Activated T-cell treated with anti-CD3 and anti-CD28 coated beads, Interleukin-2, amount 50 U/mL, for 72 hours (primary cell): ENCODE results near the gene PRKCE. TPM values are rescaled to one million over a fixed set of nuclear protein-coding genes. Genes with fewer than 3 reads are reported as not detected.

Experiments used
- ATAC-seq, 2 donors: fragments of 150-1000 bp; cut with Tn5 transposase; replicated peaks in 1 of 2; 2 replicates each; pipeline ENCODE4 v1.10.0; 2021; ENCODE audit warnings: moderate library complexity in 2 of 2, mild to moderate bottlenecking in 1 of 2
- DNase-seq, 2 donors: peaks; one replicate each; pipeline ENCODE4 v3.0.0; 2021 to 2022; ENCODE audit warnings: mixed read lengths in 1 of 2
- H3K27ac Mint-ChIP-seq: one replicate; pipeline ENCODE4 v1.8.0; 2022; ENCODE audit warnings: mild to moderate bottlenecking, moderate library complexity, mixed read lengths
- H3K27me3 Mint-ChIP-seq: one replicate; pipeline ENCODE4 v1.8.0; 2022; ENCODE audit warnings: low read depth, mixed read lengths
- H3K36me3 Mint-ChIP-seq, 2 donors: one replicate each; pipeline ENCODE4 v1.8.0; 2022; ENCODE audit warnings: mixed read lengths in 2 of 2, mild to moderate bottlenecking in 1 of 2; ENCODE audit not compliant: insufficient read depth in 2 of 2
- H3K4me1 Mint-ChIP-seq: one replicate; pipeline ENCODE4 v1.8.0; 2022; ENCODE audit warnings: low read depth, mixed read lengths
- H3K4me3 Mint-ChIP-seq, 2 donors: one replicate each; pipeline ENCODE4 v1.8.0; 2022; ENCODE audit warnings: mild to moderate bottlenecking in 2 of 2, mixed read lengths in 2 of 2, moderate library complexity in 2 of 2
- H3K9me3 Mint-ChIP-seq, 2 donors: one replicate each; pipeline ENCODE4 v1.8.0; 2022; ENCODE audit warnings: mixed read lengths in 2 of 2
- total RNA-seq, 2 donors: library from RNA; stranded (reverse); gene quantifications; one replicate each; pipeline ENCODE4 v1.2.3, GENCODE V29; 2022

Gene PRKCE
- total RNA-seq, 2 donors from 2014 or later: 19.3 to 35.3 TPM

DNA sequence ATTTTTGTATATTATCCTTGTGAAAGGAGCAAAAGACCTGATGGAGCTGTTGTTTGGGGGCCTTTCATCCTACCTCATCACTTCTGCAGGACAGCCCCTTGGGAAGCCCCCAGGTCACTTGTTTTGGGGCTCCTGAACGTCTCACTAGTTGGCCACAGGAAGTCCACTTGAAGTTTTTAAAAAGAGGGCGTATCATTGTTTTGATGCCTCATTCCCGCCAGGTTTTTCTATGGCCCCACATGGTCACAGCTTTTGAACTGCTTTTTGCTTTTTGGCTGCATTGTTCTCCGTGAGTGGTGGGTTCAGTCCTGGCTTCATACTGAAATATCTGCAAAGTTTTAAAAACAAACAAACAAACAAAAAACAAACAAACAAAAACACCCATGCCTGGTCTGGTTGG, 216.3 kb downstream of the PRKCE start:
- no peak for DNase-seq
- H3K27me3 Mint-ChIP-seq: no peaks in the 10 kb centered on the region
- no peaks in the 10 kb centered on the region for H3K9me3 Mint-ChIP-seq
- no peak overlapping the region for H3K4me3 Mint-ChIP-seq
- no peak overlapping the region for H3K27ac Mint-ChIP-seq
- peaks cover 4% of the 10 kb centered on the region for H3K4me1 Mint-ChIP-seq
- ATAC-seq: no peak
- H3K36me3 Mint-ChIP-seq: no peaks in the 10 kb centered on the region

DNA sequence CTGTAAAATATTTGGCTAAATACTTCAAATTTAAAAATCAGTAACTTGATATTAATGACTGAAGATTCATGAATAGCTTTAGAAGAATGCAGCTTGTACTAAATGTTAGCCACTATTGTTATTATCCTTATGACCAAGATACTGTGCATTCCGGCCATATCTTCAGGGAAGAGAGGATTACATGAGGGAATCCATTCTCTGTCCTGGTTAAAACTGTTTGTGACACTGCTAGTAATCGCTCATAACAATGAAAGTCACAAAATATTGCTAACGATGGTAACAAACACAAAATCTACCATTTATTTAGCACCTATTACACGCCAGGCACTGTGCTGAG, 217.7 kb downstream of the PRKCE start:
- no peaks in the 10 kb centered on the region for H3K9me3 Mint-ChIP-seq
- no peak for DNase-seq
- no peak overlapping the region for H3K27ac Mint-ChIP-seq
- no peak overlapping the region for H3K4me3 Mint-ChIP-seq
- H3K36me3 Mint-ChIP-seq: no peaks in the 10 kb centered on the region
- ATAC-seq: no peak
- no peaks in the 10 kb centered on the region for H3K27me3 Mint-ChIP-seq
- no peaks in the 10 kb centered on the region for H3K4me1 Mint-ChIP-seq

DNA sequence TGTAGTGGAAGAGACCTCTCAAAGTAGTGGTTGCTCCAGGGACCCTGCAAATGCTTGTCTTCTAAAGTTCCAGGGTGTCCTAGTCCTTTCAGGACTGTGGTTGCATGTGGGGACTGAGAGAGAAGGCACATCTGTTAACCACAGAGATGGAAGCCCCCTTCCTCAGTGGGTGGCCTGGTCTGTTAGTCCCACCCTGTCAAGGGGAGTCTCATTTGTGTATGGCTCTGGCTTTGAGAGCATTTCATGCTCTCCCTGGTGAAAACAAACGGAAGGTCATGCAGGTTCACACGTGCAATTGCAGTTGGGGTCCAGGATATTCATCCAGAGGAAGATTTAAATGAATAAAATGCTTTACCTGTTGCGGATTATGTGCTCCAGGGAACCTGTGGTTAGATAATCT, 219.6 kb downstream of the PRKCE start:
- H3K36me3 Mint-ChIP-seq: peaks cover under 1 to 6% of the 10 kb centered on the region in 2 donors
- DNase-seq (no peak), ATAC-seq (no peak)
- no peaks in the 10 kb centered on the region for H3K4me1 Mint-ChIP-seq
- H3K9me3 Mint-ChIP-seq: peaks cover under 1% of the 10 kb centered on the region in 2 donors
- H3K4me3 Mint-ChIP-seq: no peak overlapping the region
- H3K27me3 Mint-ChIP-seq: no peaks in the 10 kb centered on the region
- no peak overlapping the region for H3K27ac Mint-ChIP-seq

DNA sequence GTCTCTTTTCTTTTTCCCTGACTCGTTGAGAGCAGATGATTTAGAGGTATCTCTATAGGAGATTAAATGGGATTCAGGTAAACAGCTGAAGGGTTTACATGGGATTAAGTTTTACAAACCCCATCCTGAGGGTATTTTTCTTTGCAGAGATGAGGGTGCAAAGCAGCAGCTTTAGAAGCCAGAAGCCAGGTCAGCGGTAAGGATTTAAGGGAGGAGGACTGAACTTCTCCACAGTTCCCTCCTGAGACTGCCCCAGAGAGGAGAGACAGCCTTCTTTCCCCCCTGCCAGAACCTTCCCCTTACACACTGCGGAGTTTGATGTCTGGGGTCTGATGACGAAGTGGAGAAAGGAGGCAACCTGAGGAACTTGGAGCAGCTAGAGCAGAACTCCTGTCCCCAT, 220.1 kb downstream of the PRKCE start:
- H3K4me1 Mint-ChIP-seq: no peaks in the 10 kb centered on the region
- no peak overlapping the region for H3K4me3 Mint-ChIP-seq

DNA sequence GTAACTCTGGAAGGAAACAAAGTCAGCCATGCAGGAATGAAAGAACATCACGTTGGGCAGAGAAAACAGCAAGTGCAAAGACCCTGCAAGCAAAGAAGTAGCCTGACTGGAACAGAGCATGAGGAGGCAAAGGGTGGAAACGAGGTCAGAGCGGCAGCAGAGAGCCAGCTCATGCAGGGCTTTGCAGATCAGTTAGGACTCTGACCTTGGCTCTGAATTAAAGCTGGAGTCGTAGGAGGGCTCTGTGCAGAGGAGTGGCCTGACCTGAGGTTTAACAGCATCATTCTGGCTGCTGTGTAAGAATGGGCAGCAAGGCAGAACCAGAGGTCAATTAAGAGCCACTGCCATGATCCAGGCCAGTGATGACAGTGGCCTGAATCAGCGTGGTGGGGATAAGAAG, 220.7 kb downstream of the PRKCE start:
- DNase-seq: no peak
- Mint-ChIP-seq H3K9me3 (peaks cover 4 to 9% of the 10 kb centered on the region in 2 donors), H3K4me3 (no peak overlapping the region), H3K36me3 (peaks cover 10 to 14% of the 10 kb centered on the region in 2 donors), H3K27ac (no peak overlapping the region), H3K27me3 (no peaks in the 10 kb centered on the region), H3K4me1 (no peaks in the 10 kb centered on the region)
- no peak for ATAC-seq

More for the DNA sequence above, 220.1 kb downstream of the PRKCE start:
- DNase-seq (no peak), ATAC-seq (no peak)
- Mint-ChIP-seq H3K27me3 (no peaks in the 10 kb centered on the region), H3K36me3 (peaks cover 6 to 11% of the 10 kb centered on the region in 2 donors), H3K9me3 (peaks cover 4 to 6% of the 10 kb centered on the region in 2 donors), H3K27ac (no peak overlapping the region)

DNA sequence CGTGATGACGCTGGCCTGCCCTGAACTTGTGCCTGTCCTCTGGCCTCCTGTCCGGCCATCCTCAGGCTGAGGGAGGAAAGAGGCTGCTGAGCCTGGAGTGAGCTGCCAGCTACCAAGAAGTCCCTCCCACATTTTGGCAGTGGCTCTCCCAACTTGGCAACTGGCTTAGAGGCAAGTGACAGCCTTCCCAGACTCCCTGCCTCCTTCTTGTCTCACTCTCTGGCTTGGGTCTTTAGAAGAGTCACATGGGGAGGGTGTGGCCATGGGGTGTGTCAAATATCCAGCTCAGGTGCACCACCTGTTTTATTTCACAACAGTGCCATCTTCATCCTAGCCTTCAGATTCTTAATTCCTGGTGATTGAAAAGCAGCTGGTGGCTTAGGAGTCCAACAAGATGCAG, 222.9 kb downstream of the PRKCE start:
- H3K36me3 Mint-ChIP-seq: peaks cover 16 to 20% of the 10 kb centered on the region in 2 donors
- peaks cover 9 to 15% of the 10 kb centered on the region in 2 donors for H3K9me3 Mint-ChIP-seq
- H3K27ac Mint-ChIP-seq: no peak overlapping the region
- DNase-seq: no peak
- no peaks in the 10 kb centered on the region for H3K4me1 Mint-ChIP-seq
- no peaks in the 10 kb centered on the region for H3K27me3 Mint-ChIP-seq
- H3K4me3 Mint-ChIP-seq: no peak overlapping the region
- no peak for ATAC-seq

DNA sequence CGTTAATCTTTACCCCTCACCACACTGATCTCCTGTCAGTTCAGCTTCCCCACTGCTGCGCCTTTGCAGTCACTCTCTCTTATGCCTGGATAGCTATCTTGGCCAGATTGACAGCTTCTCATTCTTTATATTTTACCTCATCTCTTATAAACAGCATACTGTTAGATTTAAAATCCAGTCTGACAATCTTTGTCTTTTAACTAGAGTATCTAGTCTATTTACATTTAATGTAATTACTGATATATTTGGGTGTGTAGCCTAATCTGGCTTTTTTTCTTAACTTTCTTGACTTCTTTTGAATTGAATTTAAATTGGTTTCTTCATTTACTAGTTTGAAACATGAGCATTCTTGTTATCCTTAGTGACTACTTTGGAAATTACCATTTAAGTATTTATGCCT, 225.1 kb downstream of the PRKCE start:
- H3K4me3 Mint-ChIP-seq: no peak overlapping the region
- no peak for ATAC-seq
- no peak for DNase-seq
- H3K4me1 Mint-ChIP-seq: no peaks in the 10 kb centered on the region
- no peak overlapping the region for H3K27ac Mint-ChIP-seq
- peaks cover 16 to 20% of the 10 kb centered on the region in 2 donors for H3K36me3 Mint-ChIP-seq
- no peaks in the 10 kb centered on the region for H3K27me3 Mint-ChIP-seq
- peaks cover 9 to 15% of the 10 kb centered on the region in 2 donors for H3K9me3 Mint-ChIP-seq

DNA sequence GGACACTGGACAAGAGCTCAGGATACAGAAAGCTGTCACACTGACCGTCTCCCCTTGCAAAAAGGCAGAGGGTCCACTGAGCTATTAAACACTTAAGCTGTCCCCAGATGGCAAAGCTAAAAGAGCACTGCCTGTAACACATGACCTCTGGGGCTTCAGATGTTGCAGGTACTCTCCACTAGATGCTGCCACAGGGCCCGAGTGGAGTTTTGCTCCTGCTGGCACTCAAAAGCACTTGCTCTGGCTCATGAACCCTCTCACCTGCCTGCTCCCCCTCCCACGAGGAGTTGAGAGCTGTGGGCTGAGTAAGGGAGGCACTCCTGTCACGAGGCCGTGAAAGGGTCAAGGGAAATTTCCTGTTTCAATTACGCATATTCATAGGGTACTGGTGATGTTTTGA, 227.9 kb downstream of the PRKCE start:
- ATAC-seq: no peak
- Mint-ChIP-seq H3K9me3 (peaks cover 9 to 15% of the 10 kb centered on the region in 2 donors), H3K4me3 (no peak overlapping the region), H3K27me3 (no peaks in the 10 kb centered on the region), H3K4me1 (no peaks in the 10 kb centered on the region), H3K36me3 (peaks cover 16 to 20% of the 10 kb centered on the region in 2 donors), H3K27ac (no peak overlapping the region)
- DNase-seq: no peak

DNA sequence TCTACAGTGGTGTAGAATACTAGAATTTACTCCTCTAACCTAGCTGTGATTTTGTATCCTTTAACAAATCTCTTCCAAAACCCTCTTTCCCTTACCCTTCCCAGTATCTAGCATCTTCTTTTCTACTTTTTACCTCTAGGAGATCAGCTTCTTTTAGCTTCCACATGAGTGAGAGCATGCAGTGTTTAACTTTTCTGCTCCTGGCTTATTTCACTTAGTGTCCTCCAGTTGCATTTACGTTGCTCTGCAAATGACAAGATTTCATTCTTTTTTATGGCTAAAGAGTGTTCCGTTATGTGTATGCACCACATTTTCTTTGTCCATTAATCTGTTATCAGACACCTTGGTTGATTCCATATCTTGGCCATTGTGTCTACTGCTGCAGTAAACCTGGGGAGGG, 228.5 kb downstream of the PRKCE start:
- no peaks in the 10 kb centered on the region for H3K27me3 Mint-ChIP-seq
- peaks cover 9 to 15% of the 10 kb centered on the region in 2 donors for H3K9me3 Mint-ChIP-seq
- H3K27ac Mint-ChIP-seq: no peak overlapping the region
- ATAC-seq: no peak
- no peak overlapping the region for H3K4me3 Mint-ChIP-seq
- no peaks in the 10 kb centered on the region for H3K4me1 Mint-ChIP-seq
- H3K36me3 Mint-ChIP-seq: peaks cover 16 to 18% of the 10 kb centered on the region in 2 donors
- no peak for DNase-seq

DNA sequence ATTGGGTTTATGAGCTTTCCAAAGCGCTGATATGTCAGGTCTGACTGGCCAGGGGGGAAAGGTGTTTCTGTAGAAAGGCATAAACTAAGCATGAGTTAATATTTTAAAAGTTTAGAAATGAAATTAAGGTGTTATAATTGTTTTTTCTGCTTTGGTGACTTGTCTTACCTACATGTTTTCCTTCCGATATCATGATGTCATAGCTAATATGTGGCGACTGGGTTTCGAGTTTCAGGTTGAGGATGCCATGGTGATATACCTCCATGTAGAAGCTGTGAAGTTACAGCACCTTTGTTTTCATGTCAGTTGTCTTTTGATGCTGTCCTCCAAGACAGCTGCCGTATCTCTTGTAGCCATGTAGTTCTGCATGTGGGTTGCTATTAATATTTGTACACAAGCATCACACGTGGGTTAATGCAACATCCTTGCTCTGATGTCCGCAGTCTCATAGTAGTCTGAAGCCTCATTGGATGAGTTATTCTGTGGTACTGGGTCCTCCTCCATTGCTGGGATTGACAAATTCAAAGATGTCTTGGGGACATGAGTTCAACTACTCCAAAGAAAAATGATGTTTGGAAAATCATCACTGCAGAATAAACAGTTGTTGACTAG, 230.6 kb downstream of the PRKCE start:
- H3K4me1 Mint-ChIP-seq: no peaks in the 10 kb centered on the region
- no peak overlapping the region for H3K4me3 Mint-ChIP-seq
- H3K9me3 Mint-ChIP-seq: peaks cover 5 to 7% of the 10 kb centered on the region in 2 donors
- no peak for DNase-seq
- H3K36me3 Mint-ChIP-seq: peaks cover 6% of the 10 kb centered on the region in 2 donors
- no peak overlapping the region for H3K27ac Mint-ChIP-seq
- no peak for ATAC-seq
- no peaks in the 10 kb centered on the region for H3K27me3 Mint-ChIP-seq

DNA sequence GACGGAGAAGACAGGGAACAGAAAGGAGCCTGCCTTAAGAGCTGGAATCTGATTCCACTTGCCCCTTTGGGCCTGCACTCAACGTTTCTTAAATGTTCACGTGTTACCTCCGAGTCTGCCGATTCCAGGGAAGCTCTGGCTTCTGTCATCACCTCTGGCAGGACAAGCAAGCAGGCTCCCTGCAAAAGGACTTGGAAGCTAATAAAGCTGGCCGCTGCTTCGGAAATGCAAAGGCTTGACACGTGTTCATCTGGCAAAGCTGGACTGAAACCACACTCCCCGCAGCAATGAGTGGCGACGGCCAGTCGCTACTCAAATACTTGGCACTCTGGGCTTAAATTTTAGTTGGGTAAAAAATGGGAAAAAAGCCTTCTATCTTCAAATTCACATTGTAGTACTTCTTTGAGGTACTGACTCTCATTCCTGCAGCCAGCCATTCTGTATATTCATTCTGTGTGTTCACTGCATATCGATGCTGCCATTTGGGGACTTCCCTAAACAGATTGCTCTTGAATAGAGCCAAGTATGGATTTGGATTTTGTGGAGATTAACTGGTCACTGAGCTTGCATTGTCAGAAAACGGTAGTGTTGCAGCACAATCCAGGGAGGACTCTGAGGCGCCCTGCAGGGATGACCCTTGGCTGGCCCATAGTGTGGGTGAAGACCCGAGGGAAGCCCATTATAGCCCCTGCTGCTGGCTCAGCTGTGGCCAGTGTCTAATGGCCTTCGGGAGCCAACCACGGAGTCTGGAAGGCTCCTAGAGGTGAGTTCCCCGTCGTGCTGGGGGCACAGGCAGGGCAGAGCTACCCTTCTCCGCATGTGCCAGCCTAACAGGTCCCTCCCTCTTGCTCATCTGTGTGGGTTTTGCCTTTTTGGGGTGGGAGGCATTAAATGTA, 231.5 kb downstream of the PRKCE start:
- Mint-ChIP-seq H3K4me3 (no peak overlapping the region), H3K27ac (no peak overlapping the region), H3K9me3 (peaks cover 1 to 2% of the 10 kb centered on the region in 2 donors), H3K27me3 (no peaks in the 10 kb centered on the region), H3K36me3 (peaks cover 1 to 2% of the 10 kb centered on the region in 2 donors), H3K4me1 (no peaks in the 10 kb centered on the region)
- DNase-seq: no peak
- ATAC-seq: no peak

DNA sequence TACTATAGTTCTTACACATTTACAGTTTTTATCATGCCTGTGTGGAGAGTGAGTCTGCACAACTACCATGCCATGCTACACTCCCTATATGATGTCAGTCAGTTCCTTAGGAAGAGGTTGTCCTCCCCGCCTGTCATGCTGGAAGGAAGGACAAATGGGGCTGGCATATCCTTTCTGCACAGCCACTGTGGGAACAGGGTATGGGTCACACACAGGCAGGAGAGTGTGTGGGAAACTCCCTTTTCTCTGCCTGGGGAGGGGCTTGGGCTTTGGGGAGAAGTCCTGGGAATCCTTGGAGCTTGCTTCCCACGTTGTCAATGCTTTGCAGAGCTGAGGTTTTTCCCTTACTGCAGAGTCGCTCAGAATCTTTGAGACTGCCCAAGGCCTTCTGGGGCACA, 232.1 kb downstream of the PRKCE start:
- Mint-ChIP-seq H3K4me3 (no peak overlapping the region), H3K27ac (no peak overlapping the region), H3K9me3 (no peaks in the 10 kb centered on the region), H3K27me3 (no peaks in the 10 kb centered on the region), H3K36me3 (no peaks in the 10 kb centered on the region), H3K4me1 (peaks cover 2% of the 10 kb centered on the region)
- no peak for DNase-seq
- ATAC-seq: no peak

DNA sequence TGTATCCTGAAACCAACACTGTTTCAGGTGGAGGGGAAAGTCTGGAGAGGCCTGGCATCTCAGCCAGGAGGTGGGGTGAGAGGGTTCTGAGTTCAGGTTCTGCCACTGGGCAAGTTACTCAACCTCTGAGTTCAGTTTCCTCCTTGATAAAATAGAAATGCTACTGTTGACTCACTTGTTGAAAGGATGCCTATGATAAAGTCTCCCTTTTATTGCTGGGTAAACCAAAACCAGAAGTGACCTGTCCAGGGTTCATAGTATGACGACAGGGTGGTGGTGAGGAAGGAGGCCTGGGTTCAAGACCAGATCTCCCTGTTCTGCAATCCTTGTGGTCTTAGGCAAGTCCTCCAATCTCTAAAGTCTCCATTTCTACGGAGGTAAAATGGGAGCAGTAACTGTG, 232.7 kb downstream of the PRKCE start:
- Mint-ChIP-seq H3K27ac (no peak overlapping the region), H3K4me3 (no peak overlapping the region), H3K9me3 (no peaks in the 10 kb centered on the region), H3K27me3 (no peaks in the 10 kb centered on the region), H3K36me3 (no peaks in the 10 kb centered on the region), H3K4me1 (peaks cover 8% of the 10 kb centered on the region)
- ATAC-seq (no peak), DNase-seq (no peak)
